DOHH2 (cell line): Measurements from ENCODE around the gene HMX2.

Source experiments
- H3F3A ChIP-seq: fragments of 200-600 bp; sonication (generic), shearing (Covaris generic); 2 replicates; pipeline ENCODE4 v1.6.0; 2016; ENCODE audit warnings: antibody characterized with exemption, mild to moderate bottlenecking; ENCODE audit not compliant: control insufficient read depth, insufficient read depth
- H3K27ac ChIP-seq: fragments of 200-600 bp; sonication (generic); 2 replicates; pipeline ENCODE4 v1.5.1; 2014; ENCODE audit warnings: low read depth, mild to moderate bottlenecking, low read length, moderate library complexity
- H3K27me3 ChIP-seq: fragments of 200-600 bp; sonication (generic); 2 replicates; pipeline ENCODE4 v1.6.1; 2014; ENCODE audit warnings: mild to moderate bottlenecking, low read length, mixed read lengths; ENCODE audit not compliant: control insufficient read depth
- H3K36me3 ChIP-seq: fragments of 200-600 bp; sonication (generic); 2 replicates; pipeline ENCODE4 v1.6.1; 2014; ENCODE audit warnings: mild to moderate bottlenecking, low read length, moderate library complexity, mixed read lengths; ENCODE audit not compliant: control insufficient read depth
- H3K4me1 ChIP-seq: fragments of 200-600 bp; sonication (generic); 2 replicates; pipeline ENCODE4 v1.6.1; 2014; ENCODE audit warnings: mild to moderate bottlenecking, low read length, mixed read lengths; ENCODE audit not compliant: control insufficient read depth
- H3K4me2 ChIP-seq: fragments of 200-600 bp; sonication (generic); 2 replicates; pipeline ENCODE4 v1.6.0; 2014; ENCODE audit warnings: mild to moderate bottlenecking, low read length, moderate library complexity
- H3K4me3 ChIP-seq: fragments of 200-600 bp; sonication (generic); 2 replicates; pipeline ENCODE4 v1.5.1; 2014; ENCODE audit warnings: mild to moderate bottlenecking, low read length, mixed read lengths
- H3K79me2 ChIP-seq: fragments of 200-600 bp; sonication (generic); 2 replicates; pipeline ENCODE4 v1.6.1; 2014; ENCODE audit warnings: mild to moderate bottlenecking, low read length, mixed read lengths; ENCODE audit not compliant: control insufficient read depth
- H3K9me2 ChIP-seq: fragments of 200-600 bp; sonication (generic); replicated peaks from 2 replicates; pipeline ENCODE4 v1.6.1; 2014; ENCODE audit warnings: mild to moderate bottlenecking, low read length, mixed read lengths; ENCODE audit not compliant: control insufficient read depth
- H3K9me3 ChIP-seq: fragments of 200-600 bp; sonication (generic); 2 replicates; pipeline ENCODE4 v1.6.1; 2014; ENCODE audit warnings: antibody characterized with exemption, low read length, mixed read lengths; ENCODE audit not compliant: control insufficient read depth, insufficient read depth
- H4K20me1 ChIP-seq: fragments of 200-600 bp; sonication (generic); 2 replicates; pipeline ENCODE4 v1.6.0; 2014; ENCODE audit warnings: low read depth, mild to moderate bottlenecking, antibody characterized with exemption, low read length, moderate library complexity; ENCODE audit not compliant: control insufficient read depth, insufficient read depth
- EZH2phosphoT487 ChIP-seq: fragments of 200-600 bp; sonication (generic); IDR thresholded peaks from 2 replicates; pipeline ENCODE4 v1.6.1; 2017; ENCODE audit warnings: borderline replicate concordance, mild to moderate bottlenecking, antibody characterized with exemption, low read length, moderate library complexity, mixed read lengths
- TF ChIP-seq, protein P1 (sequence below): fragments of 200-600 bp; sonication (generic); IDR thresholded peaks from one replicate; pipeline ENCODE4 v1.5.1; 2014; ENCODE audit warnings: antibody characterized with exemption, mild to moderate bottlenecking, low read depth, low read length; ENCODE audit not compliant: poor library complexity, severe bottlenecking

Gene HMX2

GRCh38 chr10:123149162-123149567 is 1.2 kb downstream of the HMX2 start:
- no peak overlapping the region for H3K4me3 ChIP-seq
- no peak overlapping the region for H3K27ac ChIP-seq
- no peaks in the 10 kb centered on the region for H3K9me2 ChIP-seq
- H3K27me3 ChIP-seq, result peaks cover 52% of the 10 kb centered on the region
- peaks cover 5% of the 10 kb centered on the region; the same call in 1 of the 2 replicates for H3K36me3 ChIP-seq
- H3K9me3 ChIP-seq, result no peaks in the 10 kb centered on the region
- no peaks in the 10 kb centered on the region for H3K79me2 ChIP-seq
- peaks cover 4% of the 10 kb centered on the region; the same call in 1 of the 2 replicates for H3F3A ChIP-seq
- TF ChIP-seq, protein P1, sequence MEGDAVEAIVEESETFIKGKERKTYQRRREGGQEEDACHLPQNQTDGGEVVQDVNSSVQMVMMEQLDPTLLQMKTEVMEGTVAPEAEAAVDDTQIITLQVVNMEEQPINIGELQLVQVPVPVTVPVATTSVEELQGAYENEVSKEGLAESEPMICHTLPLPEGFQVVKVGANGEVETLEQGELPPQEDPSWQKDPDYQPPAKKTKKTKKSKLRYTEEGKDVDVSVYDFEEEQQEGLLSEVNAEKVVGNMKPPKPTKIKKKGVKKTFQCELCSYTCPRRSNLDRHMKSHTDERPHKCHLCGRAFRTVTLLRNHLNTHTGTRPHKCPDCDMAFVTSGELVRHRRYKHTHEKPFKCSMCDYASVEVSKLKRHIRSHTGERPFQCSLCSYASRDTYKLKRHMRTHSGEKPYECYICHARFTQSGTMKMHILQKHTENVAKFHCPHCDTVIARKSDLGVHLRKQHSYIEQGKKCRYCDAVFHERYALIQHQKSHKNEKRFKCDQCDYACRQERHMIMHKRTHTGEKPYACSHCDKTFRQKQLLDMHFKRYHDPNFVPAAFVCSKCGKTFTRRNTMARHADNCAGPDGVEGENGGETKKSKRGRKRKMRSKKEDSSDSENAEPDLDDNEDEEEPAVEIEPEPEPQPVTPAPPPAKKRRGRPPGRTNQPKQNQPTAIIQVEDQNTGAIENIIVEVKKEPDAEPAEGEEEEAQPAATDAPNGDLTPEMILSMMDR, result no peak
- TF ChIP-seq EZH2phosphoT487, result no peak
- no peak overlapping the region for H3K4me2 ChIP-seq
- H3K4me1 ChIP-seq, result peaks cover 22% of the 10 kb centered on the region
- H4K20me1 ChIP-seq, result no peaks in the 10 kb centered on the region

- Histone ChIP-seq H3K79me2 (peaks cover 5% of the 10 kb centered on the region), H3K9me3 (no peaks in the 10 kb centered on the region), H3K4me1 (peaks cover 22% of the 10 kb centered on the region), H3K36me3 (peaks cover 10% of the 10 kb centered on the region), H3K9me2 (no peaks in the 10 kb centered on the region), H3K4me2 (no peak overlapping the region), H3K27me3 (peaks cover 47% of the 10 kb centered on the region), H3F3A (peaks cover 4% of the 10 kb centered on the region; the same call in 1 of the 2 replicates), H3K4me3 (no peak overlapping the region), H4K20me1 (no peaks in the 10 kb centered on the region), H3K27ac (no peak overlapping the region)
- no peak for TF ChIP-seq EZH2phosphoT487
- TF ChIP-seq, protein P1, result no peak
These were observed 1.8 kb downstream of the HMX2 start for GRCh38 chr10:123149568-123150270.

GRCh38 chr10:123150271-123150985 is 2.5 kb downstream of the HMX2 start:
- peaks cover 40% of the 10 kb centered on the region for H3K27me3 ChIP-seq
- TF ChIP-seq, protein P1, result no peak
- no peak; the same call in 1 of the 2 replicates for TF ChIP-seq EZH2phosphoT487
- H3K79me2 ChIP-seq, result peaks cover 12% of the 10 kb centered on the region
- peak overlapping the region; percentile 43 for H3K4me2 ChIP-seq
- peaks cover 4% of the 10 kb centered on the region; the same call in 1 of the 2 replicates for H3F3A ChIP-seq
- H4K20me1 ChIP-seq, result peaks cover 7% of the 10 kb centered on the region; the same call in 1 of the 2 replicates
- H3K27ac ChIP-seq, result no peak overlapping the region
- H3K36me3 ChIP-seq, result peaks cover 17% of the 10 kb centered on the region
- peaks cover 23% of the 10 kb centered on the region for H3K4me1 ChIP-seq
- peak overlapping the region; percentile 34 for H3K4me3 ChIP-seq
- H3K9me3 ChIP-seq, result no peaks in the 10 kb centered on the region
- H3K9me2 ChIP-seq, result no peaks in the 10 kb centered on the region
